K562 (cell line): ENCODE measurements around the gene CCDC27. TPM values are rescaled to one million over a fixed set of nuclear protein-coding genes. Genes with fewer than 3 reads are reported as not detected.

Source experiments
- ATAC-seq: fragments of 200-7000 bp; cut with Tn5 transposase; 3 replicates; pipeline ENCODE4 v1.9.1; 2020; ENCODE audit warnings: moderate library complexity
- BruUV-seq: library from RNA; stranded (reverse); fragments of 400-500 nt; replicated peaks from 2 replicates; lab custom pipeline; 2021; lab: Mats Ljungman, UMichigan
- CTCF ChIA-PET: fragments of 300-600 bp; formaldehyde crosslinking; extraction: SDS; loops from one replicate; lab custom pipeline; 2021; ENCODE audit warnings: low intra/inter-chr PET ratio; lab: Yijun Ruan, JAX
- POLR2A ChIA-PET: fragments of 300-600, 350-650 bp; sonication (Branson Sonifier 250); formaldehyde crosslinking; extraction: SDS; loops from one replicate; lab custom pipeline; 2021; ENCODE audit warnings: antibody characterized with exemption, inconsistent platforms; lab: Yijun Ruan, JAX
- DNase-seq, 4 experiments: peaks; one replicate each; pipeline versions ENCODE4 v3.0.0 to v3.0.0-alpha.2; 2011 to 2018; ENCODE audit warnings: low spot score in 3 of 4, mixed read lengths in 3 of 4; ENCODE audit errors: extremely low read depth in 1 of 4
- FAIRE-seq: peaks from 2 replicates; lab custom pipeline; 2011; peaks lifted over from hg19 to GRCh38; lab: Jason Lieb, UNC
- H2AFZ ChIP-seq: 2 replicates; pipeline ENCODE4 v1.6.0; 2011; ENCODE audit warnings: low read depth, low read length, control low read depth, inconsistent platforms
- H3K27ac ChIP-seq: fragments of 200-600 bp; 3 replicates; pipeline ENCODE4 v1.8.0; 2011; ENCODE audit warnings: low read depth, mild to moderate bottlenecking, control low read depth, inconsistent platforms, low read length, moderate library complexity, mixed read lengths; ENCODE audit errors: extremely low read depth
- H3K27me3 ChIP-seq, 2 experiments: fragments of 300-600 bp in 1 of 2; 2 replicates in 1 of 2; 3 replicates in 1 of 2; pipeline versions ENCODE4 v1.6.0 to v1.8.0; 2011; ENCODE audit warnings: inconsistent platforms in 2 of 2, low read length in 2 of 2, mild to moderate bottlenecking in 1 of 2, mixed read lengths in 1 of 2, moderate library complexity in 1 of 2; ENCODE audit not compliant: control insufficient read depth in 2 of 2, insufficient read depth in 2 of 2
- H3K36me3 ChIP-seq: fragments of 300-600 bp; 3 replicates; pipeline ENCODE4 v1.8.0; 2011; ENCODE audit warnings: mild to moderate bottlenecking, low read length, inconsistent platforms; ENCODE audit not compliant: control insufficient read depth, insufficient read depth
- H3K4me1 ChIP-seq, 2 experiments: fragments of 200-600 bp in 1 of 2; replicated peaks in 1 of 2; 2 replicates in 1 of 2; 3 replicates in 1 of 2; pipeline versions ENCODE4 v1.5.1 to v1.8.0; 2011; ENCODE audit warnings: inconsistent platforms in 2 of 2, low read length in 2 of 2, mild to moderate bottlenecking in 1 of 2, mixed read lengths in 1 of 2, moderate library complexity in 1 of 2; ENCODE audit not compliant: control insufficient read depth in 2 of 2, insufficient read depth in 2 of 2
- H3K4me2 ChIP-seq: 2 replicates; pipeline ENCODE4 v1.6.1; 2011; ENCODE audit warnings: low read length, control low read depth, inconsistent platforms, mixed read lengths; ENCODE audit not compliant: insufficient read depth
- H3K4me3 ChIP-seq: fragments of 200-600 bp; sonication (generic), shearing (Covaris generic); 2 replicates; pipeline ENCODE4 v1.5.1; 2016; ENCODE audit warnings: control low read depth, inconsistent platforms
- H3K79me2 ChIP-seq: fragments of 200-600 bp; 3 replicates; pipeline ENCODE4 v1.8.0; 2011; ENCODE audit warnings: low read length, inconsistent platforms; ENCODE audit not compliant: control insufficient read depth, insufficient read depth
- H3K9ac ChIP-seq, 2 experiments: 2 replicates each; pipeline versions ENCODE4 v1.6.0 to v1.6.1; 2011; ENCODE audit warnings: low read depth in 2 of 2, low read length in 2 of 2, control low read depth in 1 of 2, inconsistent platforms in 1 of 2, mild to moderate bottlenecking in 1 of 2, mixed read lengths in 1 of 2; ENCODE audit not compliant: insufficient read depth in 1 of 2
- H3K9me1 ChIP-seq: one replicate; pipeline ENCODE4 v1.6.0; 2011; ENCODE audit warnings: inconsistent platforms, mild to moderate bottlenecking, low read length, moderate library complexity; ENCODE audit not compliant: control insufficient read depth, insufficient read depth
- H3K9me3 ChIP-seq: replicated peaks from 2 replicates; pipeline ENCODE4 v1.5.1; 2011; ENCODE audit warnings: low read depth, low read length, inconsistent platforms; ENCODE audit not compliant: control insufficient read depth, insufficient read depth
- H4K20me1 ChIP-seq: replicated peaks from 2 replicates; pipeline ENCODE4 v1.6.1; 2011; ENCODE audit warnings: low read length, inconsistent platforms, mixed read lengths; ENCODE audit not compliant: control insufficient read depth, insufficient read depth
- MAFK ChIP-seq: IDR thresholded peaks from 2 replicates; pipeline ENCODE4 v1.6.1; 2011; ENCODE audit warnings: low read length, improper control_type of control experiment
- NFIX ChIP-seq: fragments of 250-450 bp; sonication (Bioruptor Pico); IDR thresholded peaks from 2 replicates; pipeline ENCODE4 v1.4.0; 2020; ENCODE audit warnings: low read depth, mild to moderate bottlenecking, moderate library complexity
- POLR2A ChIP-seq: fragments of 450-650 bp; conservative IDR thresholded peaks from 2 replicates; pipeline ENCODE4 v1.6.1; 2016
- POLR2G ChIP-seq: fragments of 200-400 bp; formaldehyde crosslinking; IDR thresholded peaks from 2 replicates; pipeline ENCODE4 v1.6.1; 2017; ENCODE audit warnings: low read depth, mild to moderate bottlenecking, antibody characterized with exemption, low read length, moderate library complexity
- RBM22 ChIP-seq: fragments of 200-400 bp; formaldehyde crosslinking; IDR thresholded peaks from 2 replicates; pipeline ENCODE4 v1.6.1; 2018; ENCODE audit warnings: low read length, low read depth; ENCODE audit not compliant: poor library complexity, severe bottlenecking
- TBP ChIP-seq: optimal IDR thresholded peaks from 2 replicates; pipeline ENCODE3; 2011; ENCODE audit warnings: low read depth, low read length, improper control_type of control experiment
- ZNF354B ChIP-seq: fragments of 250-450 bp; sonication (Bioruptor Pico); IDR thresholded peaks from 2 replicates; pipeline ENCODE4 v1.4.0; 2020
- WGBS: fragments of 100-300 bp; shearing (Covaris generic); methylation state at CpG from one replicate; pipeline ENCODE4 v1.1.6; 2016; ENCODE audit warnings: low coverage, mixed read lengths; ENCODE audit not compliant: insufficient coverage; ENCODE audit errors: missing lambda C conversion rate; 5-methylcytosine and 5-hydroxymethylcytosine counted together
- in situ Hi-C: fragments of 300-500 bp; cut with MboI; formaldehyde crosslinking; loops from 4 replicates; pipeline ENCODE4 v1.15.0; 2018; ENCODE audit warnings: inconsistent platforms, mixed read lengths
- intact Hi-C: fragments of 100-400 bp; cut with micrococcal nuclease; formaldehyde crosslinking; loops from 2 replicates; pipeline ENCODE4 v1.14.2; 2022
- polyA plus RNA-seq, 8 experiments: library from polyadenylated mRNA; depleted of rRNA in 4 of 8; stranded (reverse) in 5 of 8; unstranded in 3 of 8; fragments of >200 nt; fragmentation: Nextera tagmentation in 2 of 8; fragmentation: Illumina TruSeq in 1 of 8; extraction: Ambion mirVana in 2 of 8; extraction: Trizol in 1 of 8; gene quantifications; 2 replicates each; pipeline versions ENCODE4 v1.2.1 to v1.2.3, GENCODE V29; 2011 to 2014; ENCODE audit warnings: inconsistent platforms in 1 of 8, missing spikeins in 1 of 8
- total RNA-seq, 7 experiments: library from RNA; depleted of rRNA in 6 of 7; stranded (reverse); fragments of >200 nt in 6 of 7; fragmentation: Illumina TruSeq in 2 of 7; extraction: Trizol in 2 of 7; gene quantifications; 2 replicates each; pipeline versions ENCODE4 v1.2.1 to v1.2.3, GENCODE V29; 2011 to 2021; ENCODE audit warnings: low replicate concordance in 1 of 7
- TF ChIP-seq, protein P1 (sequence below): fragments of 250-450 bp; sonication (Bioruptor Pico); IDR thresholded peaks from 2 replicates; pipeline ENCODE4 v1.8.0; 2021; ENCODE audit warnings: mild to moderate bottlenecking, moderate library complexity
- TF ChIP-seq, protein P2 (sequence below): fragments of 450-650 bp; IDR thresholded peaks from 2 replicates; pipeline ENCODE4 v1.6.1; 2016; ENCODE audit warnings: mild to moderate bottlenecking
- TF ChIP-seq, protein P3 (sequence below): sonication (generic); formaldehyde crosslinking; IDR thresholded peaks from 2 replicates; pipeline ENCODE4 v1.8.0; 2022; ENCODE audit warnings: mild to moderate bottlenecking, missing genetic modification reagents
- TF ChIP-seq, protein P4 (sequence below), 2 experiments: fragments of 150-350 bp in 1 of 2; IDR thresholded peaks; 2 replicates each; pipeline ENCODE4 v1.6.1; 2012 to 2016; ENCODE audit warnings: low read depth in 2 of 2, low read length in 2 of 2, mild to moderate bottlenecking in 1 of 2, moderate library complexity in 1 of 2

CCDC27 gene
- total and polyA plus RNA-seq, 9 of the 15 experiments (the other 6 are each of a cell fraction or from before 2014, with no cell fraction given): 0.01 to 0.04 TPM; not detected in 7

DNA sequence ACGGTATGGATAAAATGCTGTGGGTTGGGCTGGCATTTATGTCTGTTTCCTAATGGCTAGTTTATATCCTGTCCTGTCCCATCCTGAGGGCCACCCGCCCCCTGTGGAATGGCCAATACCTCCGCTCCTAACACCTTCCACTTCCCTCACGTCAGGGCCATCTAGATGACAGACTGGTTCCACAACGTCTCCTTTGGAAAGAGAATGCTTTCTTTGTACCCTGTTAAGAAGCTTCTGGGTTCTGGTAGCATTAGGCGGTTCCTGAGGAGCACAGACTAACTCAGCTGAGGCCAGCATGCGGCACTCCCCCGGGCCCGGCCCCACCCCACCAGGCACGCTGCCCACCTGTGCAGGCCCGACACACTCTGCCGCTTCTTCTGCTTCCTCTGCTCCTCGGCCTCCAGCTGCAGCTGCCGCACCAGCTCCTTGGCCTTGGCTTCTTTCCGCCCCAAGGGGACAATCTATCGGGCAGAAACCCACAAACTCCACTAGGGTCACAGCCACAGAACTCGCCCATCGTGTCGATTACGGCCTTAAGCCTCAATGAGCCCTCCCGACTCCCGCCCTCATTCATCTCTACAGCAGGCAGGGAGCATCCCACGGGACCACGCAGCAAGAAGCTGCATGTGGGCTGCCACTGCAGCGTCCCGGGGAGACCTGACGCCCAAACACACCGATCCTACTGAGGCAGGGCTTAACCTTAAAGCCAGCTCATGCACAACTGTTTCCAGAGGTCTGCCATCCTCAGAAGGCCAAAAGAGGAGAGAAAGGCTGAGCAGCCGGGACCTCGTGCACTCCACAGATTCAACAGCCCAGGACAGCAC, 31.6 kb downstream of the CCDC27 start (continued):
- TF ChIP-seq, protein P1, sequence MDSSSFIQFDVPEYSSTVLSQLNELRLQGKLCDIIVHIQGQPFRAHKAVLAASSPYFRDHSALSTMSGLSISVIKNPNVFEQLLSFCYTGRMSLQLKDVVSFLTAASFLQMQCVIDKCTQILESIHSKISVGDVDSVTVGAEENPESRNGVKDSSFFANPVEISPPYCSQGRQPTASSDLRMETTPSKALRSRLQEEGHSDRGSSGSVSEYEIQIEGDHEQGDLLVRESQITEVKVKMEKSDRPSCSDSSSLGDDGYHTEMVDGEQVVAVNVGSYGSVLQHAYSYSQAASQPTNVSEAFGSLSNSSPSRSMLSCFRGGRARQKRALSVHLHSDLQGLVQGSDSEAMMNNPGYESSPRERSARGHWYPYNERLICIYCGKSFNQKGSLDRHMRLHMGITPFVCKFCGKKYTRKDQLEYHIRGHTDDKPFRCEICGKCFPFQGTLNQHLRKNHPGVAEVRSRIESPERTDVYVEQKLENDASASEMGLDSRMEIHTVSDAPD (CRISPR knock-in tag): no peak
- TF ChIP-seq, protein P2, sequence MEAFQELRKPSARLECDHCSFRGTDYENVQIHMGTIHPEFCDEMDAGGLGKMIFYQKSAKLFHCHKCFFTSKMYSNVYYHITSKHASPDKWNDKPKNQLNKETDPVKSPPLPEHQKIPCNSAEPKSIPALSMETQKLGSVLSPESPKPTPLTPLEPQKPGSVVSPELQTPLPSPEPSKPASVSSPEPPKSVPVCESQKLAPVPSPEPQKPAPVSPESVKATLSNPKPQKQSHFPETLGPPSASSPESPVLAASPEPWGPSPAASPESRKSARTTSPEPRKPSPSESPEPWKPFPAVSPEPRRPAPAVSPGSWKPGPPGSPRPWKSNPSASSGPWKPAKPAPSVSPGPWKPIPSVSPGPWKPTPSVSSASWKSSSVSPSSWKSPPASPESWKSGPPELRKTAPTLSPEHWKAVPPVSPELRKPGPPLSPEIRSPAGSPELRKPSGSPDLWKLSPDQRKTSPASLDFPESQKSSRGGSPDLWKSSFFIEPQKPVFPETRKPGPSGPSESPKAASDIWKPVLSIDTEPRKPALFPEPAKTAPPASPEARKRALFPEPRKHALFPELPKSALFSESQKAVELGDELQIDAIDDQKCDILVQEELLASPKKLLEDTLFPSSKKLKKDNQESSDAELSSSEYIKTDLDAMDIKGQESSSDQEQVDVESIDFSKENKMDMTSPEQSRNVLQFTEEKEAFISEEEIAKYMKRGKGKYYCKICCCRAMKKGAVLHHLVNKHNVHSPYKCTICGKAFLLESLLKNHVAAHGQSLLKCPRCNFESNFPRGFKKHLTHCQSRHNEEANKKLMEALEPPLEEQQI: no peak

DNA sequence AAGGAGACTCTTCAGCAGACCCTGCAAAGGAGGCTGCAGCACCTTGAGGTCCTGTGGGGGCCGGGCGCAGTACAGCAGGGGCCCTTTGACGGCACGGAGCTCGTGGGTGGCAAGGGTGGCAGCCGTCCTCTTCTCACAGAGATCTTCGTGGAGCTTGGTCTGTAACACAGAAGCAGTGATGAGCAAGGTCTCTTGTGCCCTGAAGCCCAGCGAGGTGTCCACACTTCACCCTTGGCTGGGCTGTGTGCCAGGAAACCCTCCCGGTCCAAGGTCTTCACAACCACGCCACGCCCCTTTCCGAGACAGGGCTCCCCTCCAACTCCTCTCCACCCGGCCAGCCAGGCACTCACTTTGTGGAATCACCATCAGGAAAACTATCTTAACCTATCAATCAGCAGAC, 32.8 kb downstream of the CCDC27 start:
- Histone ChIP-seq H4K20me1 (peaks cover 7% of the 10 kb centered on the region; the same call in 1 of the 2 replicates), H3K27me3 (no peaks in the 10 kb centered on the region), H3K4me2 (no peak overlapping the region), H3K4me1 (peaks cover 0 to 31% of the 10 kb centered on the region in 2 experiments; a peak in 2 of 5 replicates), H3K79me2 (peaks cover 26% of the 10 kb centered on the region), H3K9me3 (no peaks in the 10 kb centered on the region), H3K9ac (no peak overlapping the region), H3K36me3 (peaks cover 98% of the 10 kb centered on the region), H3K9me1 (no peaks in the 10 kb centered on the region), H2AFZ (no peak overlapping the region), H3K4me3 (no peak overlapping the region), H3K27ac (no peak overlapping the region)
- FAIRE-seq (no peak), DNase-seq (no peak), ATAC-seq (no peak)
- POLR2A ChIA-PET: interaction anchor here (1.0 to 5.0 kb wide), 5 partner anchors 9 to 70 kb away, joined by 3 to 41 read pairs (median 4); partner anchors contain the start of gene LRRC47
- in situ Hi-C loops: no loop called here
- no TSS peak for BruUV-seq
- 82% methylated on average over 11 of the region's 13 CpGs for WGBS
- TF ChIP-seq RBM22 (peak; percentile 23), POLR2G (peak; percentile 55), TBP (no peak), NFIX (no peak), ZNF354B (no peak), MAFK (no peak), POLR2A (0 out of 2 replicates have a peak, but pooled peaks have one; percentile 20)
- TF ChIP-seq, protein P3, sequence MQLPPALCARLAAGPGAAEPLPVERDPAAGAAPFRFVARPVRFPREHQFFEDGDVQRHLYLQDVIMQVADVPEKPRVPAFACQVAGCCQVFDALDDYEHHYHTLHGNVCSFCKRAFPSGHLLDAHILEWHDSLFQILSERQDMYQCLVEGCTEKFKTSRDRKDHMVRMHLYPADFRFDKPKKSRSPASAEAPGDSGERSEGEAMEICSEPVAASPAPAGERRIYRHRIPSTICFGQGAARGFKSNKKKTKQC (CRISPR knock-in tag): no peak
- TF ChIP-seq, protein P4, sequence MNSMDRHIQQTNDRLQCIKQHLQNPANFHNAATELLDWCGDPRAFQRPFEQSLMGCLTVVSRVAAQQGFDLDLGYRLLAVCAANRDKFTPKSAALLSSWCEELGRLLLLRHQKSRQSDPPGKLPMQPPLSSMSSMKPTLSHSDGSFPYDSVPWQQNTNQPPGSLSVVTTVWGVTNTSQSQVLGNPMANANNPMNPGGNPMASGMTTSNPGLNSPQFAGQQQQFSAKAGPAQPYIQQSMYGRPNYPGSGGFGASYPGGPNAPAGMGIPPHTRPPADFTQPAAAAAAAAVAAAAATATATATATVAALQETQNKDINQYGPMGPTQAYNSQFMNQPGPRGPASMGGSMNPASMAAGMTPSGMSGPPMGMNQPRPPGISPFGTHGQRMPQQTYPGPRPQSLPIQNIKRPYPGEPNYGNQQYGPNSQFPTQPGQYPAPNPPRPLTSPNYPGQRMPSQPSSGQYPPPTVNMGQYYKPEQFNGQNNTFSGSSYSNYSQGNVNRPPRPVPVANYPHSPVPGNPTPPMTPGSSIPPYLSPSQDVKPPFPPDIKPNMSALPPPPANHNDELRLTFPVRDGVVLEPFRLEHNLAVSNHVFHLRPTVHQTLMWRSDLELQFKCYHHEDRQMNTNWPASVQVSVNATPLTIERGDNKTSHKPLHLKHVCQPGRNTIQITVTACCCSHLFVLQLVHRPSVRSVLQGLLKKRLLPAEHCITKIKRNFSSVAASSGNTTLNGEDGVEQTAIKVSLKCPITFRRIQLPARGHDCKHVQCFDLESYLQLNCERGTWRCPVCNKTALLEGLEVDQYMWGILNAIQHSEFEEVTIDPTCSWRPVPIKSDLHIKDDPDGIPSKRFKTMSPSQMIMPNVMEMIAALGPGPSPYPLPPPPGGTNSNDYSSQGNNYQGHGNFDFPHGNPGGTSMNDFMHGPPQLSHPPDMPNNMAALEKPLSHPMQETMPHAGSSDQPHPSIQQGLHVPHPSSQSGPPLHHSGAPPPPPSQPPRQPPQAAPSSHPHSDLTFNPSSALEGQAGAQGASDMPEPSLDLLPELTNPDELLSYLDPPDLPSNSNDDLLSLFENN (IDR thresholded peaks at IDR 0.05; ENCODE audit: low read depth in 2 of 2, low read length in 2 of 2): no peak
- intact Hi-C loops: loop anchor here (1.0 kb wide), 2 partner anchors 16 to 122 kb away; no protein-coding TSS in a partner anchor
- CTCF ChIA-PET: interaction anchor here (0.7 to 1.6 kb wide), 4 partner anchors 84 to 127 kb away, joined by 3 to 7 read pairs (median 5); no protein-coding TSS in a partner anchor
